Suprapubic skin (tissue), 4 donors: ENCODE data around the gene TBC1D24. TPM values are rescaled to one million over a fixed set of nuclear protein-coding genes. Genes with fewer than 3 reads are reported as not detected.

Source experiments
- DNase-seq, 2 donors: peaks; one replicate each; pipeline ENCODE4 v3.0.0-alpha.2; 2019; ENCODE audit warnings: low spot score in 2 of 2
- H3K27ac ChIP-seq: fragments of 200-600 bp; sonication (generic); one replicate; pipeline ENCODE4 v1.5.1; 2019
- H3K27me3 ChIP-seq: fragments of 200-600 bp; sonication (generic); one replicate; pipeline ENCODE4 v1.5.1; 2019
- H3K36me3 ChIP-seq: fragments of 200-600 bp; sonication (generic); one replicate; pipeline ENCODE4 v1.5.1; 2019
- H3K4me1 ChIP-seq: fragments of 200-600 bp; sonication (generic); one replicate; pipeline ENCODE4 v1.5.1; 2019
- H3K4me3 ChIP-seq: fragments of 200-600 bp; sonication (generic); one replicate; pipeline ENCODE4 v1.5.1; 2019; ENCODE audit warnings: mild to moderate bottlenecking
- H3K9me3 ChIP-seq: fragments of 200-600 bp; sonication (generic); one replicate; pipeline ENCODE4 v1.5.1; 2019
- CTCF ChIP-seq, 2 donors: fragments of 200-600 bp in 1 of 2; fragments of 450-650 bp in 1 of 2; sonication (generic) in 1 of 2; IDR thresholded peaks; one replicate each; pipeline ENCODE4 v1.5.1; 2016 to 2019; ENCODE audit warnings: antibody characterized with exemption in 2 of 2, mild to moderate bottlenecking in 1 of 2, moderate library complexity in 1 of 2
- EP300 ChIP-seq: sonication (generic); formaldehyde crosslinking; IDR thresholded peaks from one replicate; pipeline ENCODE4 v1.6.1; 2017; ENCODE audit warnings: antibody characterized with exemption
- POLR2A ChIP-seq, 2 donors: fragments of 450-650 bp; IDR thresholded peaks; one replicate each; pipeline ENCODE4 v1.6.1; 2017; ENCODE audit warnings: antibody characterized with exemption in 2 of 2, mild to moderate bottlenecking in 2 of 2, moderate library complexity in 2 of 2
- POLR2AphosphoS5 ChIP-seq, 3 donors: sonication (generic); formaldehyde crosslinking; IDR thresholded peaks; one replicate each; pipeline ENCODE4 v1.6.1; 2017; ENCODE audit warnings: antibody characterized with exemption in 3 of 3
- WGBS: methylation state at CpG from one replicate; pipeline ENCODE4 v1.1.5; 2018; 5-methylcytosine and 5-hydroxymethylcytosine counted together
- total RNA-seq, 4 donors: library from RNA; depleted of rRNA; stranded (reverse); fragments of >200 nt; gene quantifications; one replicate each; pipeline ENCODE4 v1.1.0, GENCODE V29; 2016

The TBC1D24 gene
- total RNA-seq, 4 donors from 2014 or later: 10.8 to 23.6 (median 16.5) TPM

DNA sequence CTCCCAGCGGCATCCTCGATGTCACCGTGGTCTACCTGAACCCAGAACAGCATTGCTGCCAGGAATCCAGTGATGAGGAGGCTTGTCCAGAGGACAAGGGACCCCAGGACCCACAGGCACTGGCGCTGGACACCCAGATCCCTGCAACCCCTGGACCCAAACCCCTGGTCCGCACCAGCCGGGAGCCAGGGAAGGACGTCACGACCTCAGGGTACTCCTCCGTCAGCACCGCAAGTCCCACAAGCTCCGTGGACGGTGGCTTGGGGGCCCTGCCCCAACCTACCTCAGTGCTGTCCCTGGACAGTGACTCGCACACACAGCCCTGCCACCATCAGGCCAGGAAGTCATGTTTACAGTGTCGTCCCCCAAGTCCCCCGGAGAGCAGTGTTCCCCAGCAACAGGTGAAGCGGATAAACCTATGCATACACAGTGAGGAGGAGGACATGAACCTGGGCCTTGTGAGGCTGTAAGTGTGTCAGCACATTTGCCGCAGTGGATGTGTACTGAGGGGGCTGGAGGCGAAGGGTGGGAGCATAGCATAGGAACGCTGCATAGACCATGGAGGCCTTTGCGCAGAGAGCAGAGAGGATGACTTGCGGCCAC lies 18.3 kb upstream of the TBC1D24 start:
- no peak for TF ChIP-seq EP300
- no peak for TF ChIP-seq POLR2AphosphoS5 (IDR thresholded peaks at IDR 0.05)
- no peak for TF ChIP-seq CTCF (IDR thresholded peaks at IDR 0.05)
- TF ChIP-seq POLR2A (IDR thresholded peaks at IDR 0.05): no peak
- peaks cover 31% of the 10 kb centered on the region for H3K36me3 ChIP-seq
- peaks cover 18% of the 10 kb centered on the region for H3K4me1 ChIP-seq
- no peaks in the 10 kb centered on the region for H3K27me3 ChIP-seq
- no peak overlapping the region for H3K4me3 ChIP-seq
- H3K27ac ChIP-seq: no peak overlapping the region
- WGBS: 93% methylated on average over 17 of the region's 21 CpGs
- H3K9me3 ChIP-seq: no peaks in the 10 kb centered on the region
- peak in 1 of 2 donors; percentile 76 for DNase-seq

DNA sequence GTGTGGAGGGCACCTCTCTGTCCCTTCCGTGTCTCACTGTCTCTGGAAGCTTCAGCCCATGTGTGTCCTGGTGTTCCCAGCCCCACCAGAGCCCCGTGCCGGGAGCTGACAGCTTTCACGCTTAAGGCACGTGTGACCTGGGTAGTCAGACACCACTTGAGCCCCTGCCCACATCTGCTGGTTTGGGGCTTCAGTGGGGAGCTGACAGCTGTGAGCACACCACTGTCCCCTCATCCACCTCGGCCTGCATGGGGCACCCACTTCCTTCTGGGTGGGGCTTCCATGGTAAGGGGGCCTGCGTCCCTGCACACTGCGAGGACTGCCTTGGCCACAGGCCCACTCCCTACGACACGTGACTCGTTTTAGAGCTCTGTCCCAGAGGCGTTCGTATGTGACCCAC lies 17.7 kb upstream of the TBC1D24 start:
- Histone ChIP-seq H3K36me3 (peaks cover 25% of the 10 kb centered on the region), H3K4me1 (peaks cover 18% of the 10 kb centered on the region), H3K9me3 (no peaks in the 10 kb centered on the region), H3K27ac (no peak overlapping the region), H3K4me3 (no peak overlapping the region), H3K27me3 (no peaks in the 10 kb centered on the region)
- 72% methylated on average over 13 of the region's 13 CpGs for WGBS
- peak in 1 of 2 donors; percentile 70 for DNase-seq
- TF ChIP-seq POLR2AphosphoS5 (IDR thresholded peaks at IDR 0.05): no peak
- no peak for TF ChIP-seq EP300
- TF ChIP-seq CTCF (IDR thresholded peaks at IDR 0.05): no peak
- no peak for TF ChIP-seq POLR2A (IDR thresholded peaks at IDR 0.05)

GRCh38 chr16:2457946-2458345 lies 17.0 kb upstream of the TBC1D24 start:
- TF ChIP-seq CTCF (IDR thresholded peaks at IDR 0.05) (no peak), POLR2A (IDR thresholded peaks at IDR 0.05) (no peak), EP300 (no peak), POLR2AphosphoS5 (IDR thresholded peaks at IDR 0.05) (no peak)

GRCh38 chr16:2458887-2459646 lies 15.9 kb upstream of the TBC1D24 start:
- H3K4me3 ChIP-seq: peak overlapping the region; percentile 56
- peaks cover 16% of the 10 kb centered on the region for H3K36me3 ChIP-seq
- H3K27me3 ChIP-seq: no peaks in the 10 kb centered on the region
- no peak for TF ChIP-seq EP300
- no peak for TF ChIP-seq POLR2A (IDR thresholded peaks at IDR 0.05)
- TF ChIP-seq CTCF (IDR thresholded peaks at IDR 0.05): no peak
- TF ChIP-seq POLR2AphosphoS5 (IDR thresholded peaks at IDR 0.05): no peak
- no peaks in the 10 kb centered on the region for H3K9me3 ChIP-seq
- 27% methylated on average over 18 of the region's 18 CpGs for WGBS
- H3K27ac ChIP-seq: no peak overlapping the region
- H3K4me1 ChIP-seq: peaks cover 18% of the 10 kb centered on the region
- no peak for DNase-seq

More at GRCh38 chr16:2457946-2458345, 17.0 kb upstream of the TBC1D24 start:
- WGBS: 74% methylated on average over 7 of the region's 7 CpGs
- Histone ChIP-seq H3K4me3 (no peak overlapping the region), H3K4me1 (peaks cover 18% of the 10 kb centered on the region), H3K27me3 (no peaks in the 10 kb centered on the region), H3K36me3 (peaks cover 24% of the 10 kb centered on the region), H3K9me3 (no peaks in the 10 kb centered on the region), H3K27ac (no peak overlapping the region)
- DNase-seq: no peak

GRCh38 chr16:2459647-2460390 lies 15.1 kb upstream of the TBC1D24 start, which contains the start of gene TEDC2:
Gene TEDC2, plus strand, starts transcription at chr16:2460109. Its CDS starts 36 bp downstream, at chr16:2460145.
- Histone ChIP-seq H3K27ac (no peak within 1 kb of the TSS), H3K4me1 (peaks cover 18% of the 10 kb centered on the region), H3K9me3 (no peaks in the 10 kb centered on the region), H3K36me3 (peaks cover 16% of the 10 kb centered on the region), H3K27me3 (no peaks in the 10 kb centered on the region), H3K4me3 (peak within 1 kb of the TSS; percentile 56)
- TF ChIP-seq CTCF (IDR thresholded peaks at IDR 0.05) (no peak), POLR2AphosphoS5 (IDR thresholded peaks at IDR 0.05) (no peak), POLR2A (IDR thresholded peaks at IDR 0.05) (no peak), EP300 (no peak)
- 0% methylated on average over 21 of the region's 66 CpGs for WGBS
- peak; percentile 97 to 99 for DNase-seq
